ENCODE results near the gene SLC35E3. TPM values are rescaled to one million over a fixed set of nuclear protein-coding genes. Genes with fewer than 3 reads are reported as not detected.
A peak's percentile ranks its signal among the peaks of the same experiment; 100 is the strongest.

SLC35E3 gene
- total RNA-seq, 2 experiments from 2014 or later, result 26.6 to 39.1 TPM

DNA sequence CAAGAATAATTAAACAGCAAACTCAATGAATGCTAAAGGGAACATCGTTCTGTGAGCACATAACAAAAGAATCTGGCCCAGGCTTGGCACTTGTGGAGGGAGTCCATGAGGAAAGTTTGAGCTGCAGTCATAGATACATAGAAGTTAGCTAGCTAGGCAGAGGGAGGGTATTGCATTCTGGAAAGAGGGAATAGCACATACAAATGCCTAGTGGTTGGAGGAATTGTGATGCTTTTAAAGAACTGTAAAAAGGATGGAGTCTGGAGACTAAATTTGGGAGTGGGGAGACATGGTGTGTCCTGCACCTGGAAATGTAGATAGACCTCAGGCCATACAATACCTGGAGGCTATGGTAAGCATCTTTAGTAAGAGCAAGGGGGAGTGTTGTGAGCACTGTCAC lies 24.0 kb downstream of the SLC35E3 start:
- H4K20me1 ChIP-seq (ENCODE audit: insufficient read depth, low read length), result no peaks in the 10 kb centered on the region
- TF ChIP-seq, protein P1, sequence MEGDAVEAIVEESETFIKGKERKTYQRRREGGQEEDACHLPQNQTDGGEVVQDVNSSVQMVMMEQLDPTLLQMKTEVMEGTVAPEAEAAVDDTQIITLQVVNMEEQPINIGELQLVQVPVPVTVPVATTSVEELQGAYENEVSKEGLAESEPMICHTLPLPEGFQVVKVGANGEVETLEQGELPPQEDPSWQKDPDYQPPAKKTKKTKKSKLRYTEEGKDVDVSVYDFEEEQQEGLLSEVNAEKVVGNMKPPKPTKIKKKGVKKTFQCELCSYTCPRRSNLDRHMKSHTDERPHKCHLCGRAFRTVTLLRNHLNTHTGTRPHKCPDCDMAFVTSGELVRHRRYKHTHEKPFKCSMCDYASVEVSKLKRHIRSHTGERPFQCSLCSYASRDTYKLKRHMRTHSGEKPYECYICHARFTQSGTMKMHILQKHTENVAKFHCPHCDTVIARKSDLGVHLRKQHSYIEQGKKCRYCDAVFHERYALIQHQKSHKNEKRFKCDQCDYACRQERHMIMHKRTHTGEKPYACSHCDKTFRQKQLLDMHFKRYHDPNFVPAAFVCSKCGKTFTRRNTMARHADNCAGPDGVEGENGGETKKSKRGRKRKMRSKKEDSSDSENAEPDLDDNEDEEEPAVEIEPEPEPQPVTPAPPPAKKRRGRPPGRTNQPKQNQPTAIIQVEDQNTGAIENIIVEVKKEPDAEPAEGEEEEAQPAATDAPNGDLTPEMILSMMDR (conservative IDR thresholded peaks at IDR 0.05; ENCODE audit: low read length), result no peak
- TF ChIP-seq EZH2phosphoT487 (IDR thresholded peaks at IDR 0.05; ENCODE audit: borderline replicate concordance, low read depth, low read length), result no peak
- CTCF ChIA-PET (ENCODE audit: unreplicated experiment), result interaction anchor here (1.2 kb wide), 1 partner anchor 23 kb away, joined by 3 read pairs; no protein-coding TSS in a partner anchor
- peak overlapping the region; percentile 100 for H3K27ac ChIP-seq (ENCODE audit: low read depth, low read length, poor library complexity, severe bottlenecking)
- H3K9me3 ChIP-seq (ENCODE audit: low read length), result no peaks in the 10 kb centered on the region
- no peak overlapping the region for H2AFZ ChIP-seq (ENCODE audit: low read length)
- H3K4me1 ChIP-seq (ENCODE audit: insufficient read depth, low read length, poor library complexity, severe bottlenecking), result peaks cover 61% of the 10 kb centered on the region
- H3K36me3 ChIP-seq (ENCODE audit: insufficient read depth, low read length), result peaks cover 37% of the 10 kb centered on the region
- no peaks in the 10 kb centered on the region for H3K79me2 ChIP-seq (ENCODE audit: insufficient read depth, low read depth, low read length)
- no peak for DNase-seq (ENCODE audit: low spot score)
- H3K9me2 ChIP-seq (ENCODE audit: insufficient read depth, low read length), result no peaks in the 10 kb centered on the region
- no peak overlapping the region for H3K4me3 ChIP-seq (ENCODE audit: low read depth, low read length, poor library complexity, severe bottlenecking)
- intact Hi-C loops (cut with micrococcal nuclease; ENCODE audit: unreplicated experiment), result no loop called here
- POLR2A ChIA-PET, result interaction anchor here (0.8 to 5.6 kb wide), 7 partner anchors 13 to 147 kb away, joined by 3 to 30 read pairs (median 15); partner anchors contain the start of gene MDM2
- BruUV-seq (replicated peaks), result no TSS peak
- no peak overlapping the region for H3K4me2 ChIP-seq (ENCODE audit: low read length)

DNA sequence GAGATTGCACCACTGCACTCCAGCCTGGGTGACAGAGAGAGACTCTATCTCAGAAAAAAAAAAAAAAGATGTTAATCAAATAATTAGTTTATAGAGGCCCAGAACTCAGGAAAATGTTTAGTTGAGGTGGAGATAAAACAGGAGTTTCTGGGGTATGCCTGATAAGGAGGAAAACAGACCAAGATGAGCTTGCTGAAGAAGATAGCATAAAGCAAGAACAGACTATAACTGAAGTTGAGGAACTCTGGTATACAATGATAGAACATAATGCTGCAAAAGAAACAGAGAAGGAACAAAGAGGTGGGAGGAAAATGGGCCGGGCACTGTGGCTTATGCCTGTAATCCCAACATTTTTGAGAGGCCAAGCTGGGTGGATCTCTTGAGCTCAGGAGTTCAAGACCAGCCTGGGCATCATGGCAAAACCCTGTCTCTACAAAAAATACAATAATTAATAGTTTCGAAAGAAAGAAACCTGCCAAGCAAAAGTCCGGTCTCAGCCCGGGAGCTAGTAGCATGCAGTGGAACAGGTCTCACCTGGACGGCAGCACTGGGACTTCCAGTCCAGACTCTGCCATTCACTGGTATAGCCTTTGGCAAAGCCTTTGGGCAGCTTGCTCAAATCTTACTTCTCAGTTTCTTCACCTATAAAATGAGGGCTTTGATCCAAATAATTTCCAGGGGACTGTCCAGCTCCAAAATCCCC lies 25.4 kb downstream of the SLC35E3 start:
- no TSS peak for BruUV-seq (replicated peaks)
- ChIA-PET POLR2A (interaction anchor here (0.6 to 5.6 kb wide), 12 partner anchors 9 to 48 kb away, joined by 3 to 30 read pairs (median 6); partner anchors contain the start of genes MDM2 and SLC35E3), CTCF (ENCODE audit: unreplicated experiment) (interaction anchor here (1.0 kb wide), 2 partner anchors 25 to 36 kb away, joined by 3 to 6 read pairs; partner anchors contain the start of genes MDM2 and SLC35E3)
- Histone ChIP-seq H3K4me2 (ENCODE audit: low read length) (peak overlapping the region; percentile 30), H3K27ac (ENCODE audit: low read depth, low read length, poor library complexity, severe bottlenecking) (peak overlapping the region; percentile 100), H4K20me1 (ENCODE audit: insufficient read depth, low read length) (no peaks in the 10 kb centered on the region), H2AFZ (ENCODE audit: low read length) (peak overlapping the region; percentile 4; the same call in 1 of the 2 replicates), H3K9me2 (ENCODE audit: insufficient read depth, low read length) (no peaks in the 10 kb centered on the region), H3K79me2 (ENCODE audit: insufficient read depth, low read depth, low read length) (no peaks in the 10 kb centered on the region), H3K36me3 (ENCODE audit: insufficient read depth, low read length) (peaks cover 24% of the 10 kb centered on the region), H3K4me1 (ENCODE audit: insufficient read depth, low read length, poor library complexity, severe bottlenecking) (peaks cover 67% of the 10 kb centered on the region), H3K4me3 (ENCODE audit: low read depth, low read length, poor library complexity, severe bottlenecking) (no peak overlapping the region), H3K9me3 (ENCODE audit: low read length) (no peaks in the 10 kb centered on the region)
- intact Hi-C loops (cut with micrococcal nuclease; ENCODE audit: unreplicated experiment), result no loop called here
- no peak for DNase-seq (ENCODE audit: low spot score)
- no peak for TF ChIP-seq EZH2phosphoT487 (IDR thresholded peaks at IDR 0.05; ENCODE audit: borderline replicate concordance, low read depth, low read length)
- TF ChIP-seq, protein P1 (conservative IDR thresholded peaks at IDR 0.05; ENCODE audit: low read length), result no peak
